Measurements from ENCODE around the gene AKAP13.

DNA sequence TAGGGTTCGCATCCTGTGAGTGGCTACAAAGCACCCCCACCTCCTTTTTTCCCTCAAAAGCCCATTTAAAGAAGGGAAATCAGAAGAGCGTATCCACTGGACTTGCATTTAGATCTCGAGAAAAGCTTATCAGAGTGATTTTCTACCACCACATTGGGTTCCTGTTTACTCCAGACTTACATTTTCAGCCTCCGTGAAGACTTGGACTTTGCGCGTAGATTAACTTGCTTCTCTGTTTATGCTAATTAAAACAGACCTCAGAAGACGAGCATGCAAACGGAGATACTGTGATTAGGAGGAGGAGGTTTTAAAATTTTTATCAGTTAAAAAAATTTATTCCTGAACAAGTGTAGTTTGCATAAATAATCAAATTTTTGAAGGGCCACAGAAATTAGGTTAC is 115.7 kb downstream of the AKAP13 start:
- TF ChIP-seq CTCF (IDR thresholded peaks at IDR 0.05), result no peak
- TF ChIP-seq EZH2phosphoT487 (IDR thresholded peaks at IDR 0.05), result no peak
- no peak for TF ChIP-seq EZH2 (IDR thresholded peaks at IDR 0.05)

All from neural progenitor cell (in vitro differentiated cells).